ENCODE results near the gene WNT8B.

Gene WNT8B

GRCh38 chr10:100522107-100522801, 59.4 kb downstream of the WNT8B start:
- no peak for DNase-seq

DNA sequence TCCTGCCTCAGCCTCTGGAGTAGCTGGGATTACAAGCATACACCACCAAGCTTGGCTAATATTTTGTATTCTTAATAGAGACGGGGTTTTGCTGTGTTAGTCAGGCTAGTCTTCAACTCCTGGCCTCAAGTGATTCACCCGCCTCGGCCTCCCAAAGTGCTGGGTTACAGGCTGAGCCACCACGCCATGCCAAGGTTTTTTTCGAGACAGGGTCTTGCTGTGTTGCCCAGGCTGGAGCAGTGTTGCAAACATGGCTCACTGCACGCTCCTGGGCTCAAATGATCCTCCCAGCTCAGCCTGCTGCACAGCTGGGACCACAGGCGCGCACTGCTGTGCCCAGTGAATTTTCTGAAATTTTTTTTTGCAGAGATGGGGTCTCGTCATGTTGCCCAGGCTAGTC, 60.1 kb downstream of the WNT8B start:
- DNase-seq, result no peak

GRCh38 chr10:100524206-100524605, 61.4 kb downstream of the WNT8B start:
- DNase-seq, result no peak

DNA sequence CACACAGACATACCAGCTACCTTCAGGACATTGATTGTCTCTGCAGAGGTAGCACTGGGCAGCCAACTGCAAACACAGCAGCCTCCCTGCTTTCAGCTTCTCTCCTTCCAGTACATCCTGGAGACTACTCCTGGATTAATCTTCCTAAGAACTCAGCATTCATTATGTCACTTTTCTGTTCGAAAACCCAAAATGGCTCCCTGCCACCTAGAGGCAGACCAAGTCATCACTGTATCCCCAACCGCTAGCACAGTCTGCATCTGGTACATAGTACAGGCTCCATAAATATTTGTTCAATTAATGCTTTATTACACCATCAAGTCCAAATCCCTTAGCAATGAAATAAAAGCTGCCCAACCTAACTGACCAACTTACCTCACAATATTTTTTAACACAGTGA, 61.8 kb downstream of the WNT8B start:
- no peak for DNase-seq

DNA sequence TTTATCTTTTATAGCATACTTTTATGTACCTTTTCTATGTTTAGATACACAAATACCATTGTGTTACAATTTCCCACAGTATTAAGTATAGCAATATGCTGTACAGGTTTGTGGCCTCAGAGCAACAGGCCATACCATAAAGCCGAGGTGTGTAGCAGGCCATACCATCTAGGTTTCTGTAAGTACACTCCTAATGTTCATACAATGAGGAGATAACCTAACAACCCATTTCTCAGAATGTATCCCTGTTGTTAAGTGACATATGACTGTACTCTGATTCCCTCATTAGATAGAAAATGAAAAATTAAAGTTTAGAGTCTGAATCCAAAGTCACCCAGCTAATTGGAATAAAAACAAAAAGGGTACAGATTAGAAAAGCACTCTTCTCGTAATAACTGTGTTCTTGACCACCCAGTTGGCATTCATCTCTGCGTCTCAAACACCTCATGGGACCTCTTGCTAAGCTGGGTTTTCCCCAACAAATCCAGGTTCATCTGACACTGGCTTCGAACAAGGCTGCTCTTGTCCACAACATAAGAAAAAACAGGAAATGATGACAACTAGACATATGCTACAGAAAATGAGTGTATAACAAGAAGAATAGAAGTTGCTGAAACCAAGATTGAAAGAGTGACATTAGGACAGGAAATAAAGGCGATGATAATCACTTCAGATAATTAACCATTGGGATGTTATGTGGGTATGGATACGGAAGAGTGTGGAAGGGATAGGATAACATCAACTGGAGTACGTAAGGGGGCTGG, 65.5 kb downstream of the WNT8B start:
- DNase-seq, result no peak

GRCh38 chr10:100528921-100529474, 66.2 kb downstream of the WNT8B start:
- no peak for DNase-seq

GRCh38 chr10:100529475-100530298, 66.9 kb downstream of the WNT8B start, which contains the start of gene NDUFB8:
Gene NDUFB8, minus strand, starts transcription at chr10:100529871. Its CDS starts 20 bp downstream, at chr10:100529851.
- DNase-seq, result peak; percentile 69 to 82

GRCh38 chr10:100531761-100532160, 69.0 kb downstream of the WNT8B start:
- DNase-seq, result no peak
